GM18868 (cell line): ENCODE measurements around the gene MYMX.

ENCODE experiments used
- ATAC-seq: cut with Tn5 transposase; IDR thresholded peaks from one replicate; pipeline ENCODE4 v1.9.1; 2021; ENCODE audit warnings: mild to moderate bottlenecking, moderate library complexity; ENCODE audit not compliant: unreplicated experiment

The MYMX gene

GRCh38 chr6:44219053-44219814, 2.5 kb downstream of the MYMX start:
- peak; percentile 45 for ATAC-seq

- no peak for ATAC-seq
Observed at GRCh38 chr6:44219815-44220784, 3.4 kb downstream of the MYMX start.

DNA sequence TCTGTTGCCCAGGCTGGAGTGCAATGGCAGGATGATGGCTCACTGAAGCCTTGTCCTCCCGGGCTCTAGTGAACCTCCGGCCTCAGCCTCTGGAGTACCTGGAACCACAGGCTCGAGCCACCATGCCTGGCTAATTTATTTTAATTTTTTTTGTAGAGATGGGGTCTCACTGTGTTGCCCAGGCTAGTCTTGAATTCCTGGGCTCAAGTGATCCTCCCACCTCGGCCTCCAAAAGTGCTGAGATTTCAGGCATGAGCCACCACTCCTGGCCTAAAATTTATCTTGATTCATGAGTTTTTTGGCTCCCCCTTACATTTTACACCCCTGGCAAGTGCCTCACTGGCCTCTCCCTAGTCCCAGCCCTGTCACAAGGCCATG, 4.2 kb downstream of the MYMX start:
- ATAC-seq = no peak

GRCh38 chr6:44221291-44221960, 4.7 kb downstream of the MYMX start:
- ATAC-seq = peak; percentile 43

GRCh38 chr6:44221961-44222335, 5.2 kb downstream of the MYMX start:
- ATAC-seq = no peak

DNA sequence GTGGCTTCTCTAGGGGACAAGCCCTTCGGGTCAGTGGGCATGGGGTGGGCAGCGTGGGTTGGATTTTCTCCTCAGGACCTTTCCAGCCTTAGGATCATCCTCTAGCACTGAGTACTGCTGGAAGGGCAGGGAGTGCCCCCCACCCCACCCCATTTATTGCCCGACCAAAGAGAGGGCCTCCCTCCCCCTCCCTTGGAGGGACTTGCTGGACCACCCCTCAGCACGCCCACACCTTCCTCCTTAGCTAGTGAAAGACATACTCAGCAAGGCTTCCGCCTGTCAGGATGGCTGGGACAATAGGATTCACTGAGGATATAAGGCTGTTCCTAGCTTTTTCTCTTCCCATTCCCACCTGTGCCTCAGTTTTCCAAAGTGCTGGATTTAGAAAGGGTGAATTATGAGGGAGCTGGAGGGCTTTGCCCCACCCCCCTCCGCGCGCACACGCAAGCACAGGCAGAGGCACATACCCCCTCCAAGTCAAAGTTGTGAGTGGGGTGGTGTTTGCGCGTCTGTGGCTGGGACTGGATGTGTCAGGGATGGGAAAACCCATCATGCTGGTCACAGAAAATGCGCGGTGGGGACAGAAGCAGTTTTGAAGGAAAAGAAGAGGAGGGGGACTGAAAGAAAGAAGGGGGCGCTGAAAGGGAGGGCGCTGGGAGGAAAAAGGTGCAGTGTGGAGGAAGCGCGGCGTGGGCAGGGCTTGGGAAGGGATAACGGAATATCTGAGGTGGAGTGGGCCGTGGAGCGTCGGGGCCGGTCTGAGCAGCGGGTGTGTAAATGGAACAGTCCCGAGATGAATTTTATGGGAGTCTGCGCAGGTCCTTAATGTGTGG, 6.0 kb downstream of the MYMX start:
- no peak for ATAC-seq

- ATAC-seq = peak; percentile 47
Observed at GRCh38 chr6:44223319-44224028, 6.7 kb downstream of the MYMX start, which contains the start of gene SLC29A1. Gene SLC29A1, plus strand, starts transcription at chr6:44223595. Its CDS starts 3,719 bp downstream, at chr6:44227314.

GRCh38 chr6:44224029-44224964, 7.6 kb downstream of the MYMX start:
- no peak for ATAC-seq

GRCh38 chr6:44224965-44225305, 8.2 kb downstream of the MYMX start:
- no peak for ATAC-seq

DNA sequence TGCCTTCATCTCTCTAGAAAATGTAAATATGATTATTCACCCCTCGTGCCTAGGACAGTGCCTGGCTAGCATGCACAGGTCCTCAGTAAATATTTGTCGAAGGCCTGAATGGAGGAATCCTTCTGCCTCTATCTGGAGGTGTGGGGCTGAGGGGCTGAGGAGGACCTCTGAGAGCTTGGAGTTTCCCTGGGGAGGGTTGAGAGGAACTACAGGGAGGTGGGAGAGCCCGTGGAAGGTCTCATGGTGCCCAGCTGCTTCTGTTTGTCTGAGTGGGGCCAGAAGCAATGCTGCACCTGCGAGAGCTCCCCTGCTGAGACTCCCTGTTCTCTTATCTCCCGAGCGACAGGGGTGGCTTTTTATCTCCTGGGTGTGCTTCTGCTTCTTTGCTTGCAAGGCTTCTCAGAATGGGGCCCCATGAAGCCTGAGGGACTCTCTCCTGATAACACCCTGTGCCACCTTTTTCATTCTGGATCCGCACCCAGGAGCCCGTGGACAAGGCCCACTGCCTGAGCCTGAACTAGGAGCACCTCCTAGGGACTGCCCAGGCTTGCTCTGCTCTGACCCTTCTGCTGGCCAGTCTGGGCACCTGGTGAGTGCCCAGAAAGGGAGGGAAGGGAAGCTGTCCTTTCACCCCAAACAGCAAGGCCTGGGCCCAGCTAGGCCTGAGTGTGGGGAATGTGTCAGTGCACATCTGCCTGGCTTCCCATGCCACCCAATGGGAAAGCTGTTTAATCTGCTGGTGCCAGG, 9.0 kb downstream of the MYMX start:
- ATAC-seq = no peak

- no peak for ATAC-seq
Observed at GRCh38 chr6:44226368-44227147, 9.8 kb downstream of the MYMX start.

DNA sequence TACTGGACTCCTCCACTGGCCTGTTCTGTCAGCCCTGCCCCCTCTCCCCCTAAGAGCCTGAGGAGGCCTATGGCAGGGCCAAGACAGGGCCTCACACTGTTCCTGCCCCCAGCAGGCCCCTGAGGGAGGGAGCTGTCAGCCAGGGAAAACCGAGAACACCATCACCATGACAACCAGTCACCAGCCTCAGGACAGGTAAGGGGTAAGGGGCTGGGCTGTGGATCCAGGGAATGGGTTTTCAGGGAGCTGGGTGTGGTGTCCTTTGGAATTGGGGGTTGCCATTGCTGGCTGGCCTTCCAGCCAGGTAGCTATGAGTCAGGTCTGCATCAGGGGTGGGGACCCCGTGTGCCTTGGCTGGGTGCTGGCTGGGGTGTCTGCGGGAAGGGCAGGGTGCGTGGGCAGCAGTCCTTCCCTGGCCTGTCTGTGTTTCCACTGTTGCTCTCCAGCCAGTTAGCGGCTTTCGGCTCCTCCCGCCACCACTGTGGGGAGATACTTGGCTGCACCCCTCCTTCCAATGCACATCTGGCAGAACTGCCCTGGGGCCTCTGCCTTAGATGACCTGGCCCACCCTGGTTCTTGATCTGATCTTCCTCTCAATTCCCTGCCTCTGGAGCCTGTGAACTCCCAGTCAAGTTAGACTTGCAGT, 10.5 kb downstream of the MYMX start:
- ATAC-seq = no peak

DNA sequence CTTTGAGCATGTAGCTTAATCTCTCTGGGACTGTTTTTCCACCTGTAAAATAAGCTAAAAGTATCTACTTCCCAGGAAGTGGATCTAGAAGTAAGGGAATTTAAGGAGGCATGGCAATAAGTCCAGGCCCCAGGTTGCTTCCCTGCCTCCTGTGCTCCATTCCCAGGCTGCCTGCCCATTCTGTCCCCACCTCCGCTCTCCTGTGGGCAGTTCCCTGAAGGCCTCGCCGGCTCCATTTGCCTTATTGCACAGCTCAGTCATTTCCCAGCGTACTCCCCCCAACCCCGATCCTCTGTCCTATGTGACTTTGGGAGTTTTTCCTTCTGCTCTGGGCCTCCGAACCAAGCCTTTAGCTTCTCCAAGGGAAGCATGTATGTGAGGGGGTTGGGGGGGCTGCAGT, 11.3 kb downstream of the MYMX start:
- ATAC-seq = no peak

GRCh38 chr6:44228433-44228832, 11.7 kb downstream of the MYMX start:
- ATAC-seq = no peak

GRCh38 chr6:44228836-44229235, 12.1 kb downstream of the MYMX start:
- ATAC-seq = no peak

GRCh38 chr6:44229376-44230033, 12.8 kb downstream of the MYMX start:
- no peak for ATAC-seq
